22Rv1 (cell line): Measurements from ENCODE around the gene ZNF618.

Experiments
- H3K27ac ChIP-seq: fragments of 450-650 bp; 2 replicates; pipeline ENCODE4 v1.5.1; 2017
- CTCF ChIP-seq: fragments of 450-650 bp; IDR thresholded peaks from 2 replicates; pipeline ENCODE4 v1.5.1; 2017; ENCODE audit warnings: mild to moderate bottlenecking
- ZFX ChIP-seq: fragments of 450-650 bp; IDR thresholded peaks from 2 replicates; pipeline ENCODE4 v1.6.1; 2017; ENCODE audit warnings: antibody characterized with exemption, borderline replicate concordance

Gene ZNF618

GRCh38 chr9:113943112-113944009, 67.3 kb downstream of the ZNF618 start:
- H3K27ac ChIP-seq: no peak overlapping the region
- no peak for TF ChIP-seq CTCF
- TF ChIP-seq ZFX: no peak

- TF ChIP-seq ZFX (no peak), CTCF (no peak)
- H3K27ac ChIP-seq: no peak overlapping the region
Measured at GRCh38 chr9:113945784-113946183, 69.7 kb downstream of the ZNF618 start.

GRCh38 chr9:113946496-113947115, 70.5 kb downstream of the ZNF618 start:
- H3K27ac ChIP-seq: no peak overlapping the region

GRCh38 chr9:113947941-113948340, 71.8 kb downstream of the ZNF618 start:
- H3K27ac ChIP-seq: no peak overlapping the region

More at GRCh38 chr9:113946496-113947115, 70.5 kb downstream of the ZNF618 start:
- TF ChIP-seq ZFX (no peak), CTCF (no peak)

GRCh38 chr9:113948891-113949570, 72.9 kb downstream of the ZNF618 start:
- no peak overlapping the region for H3K27ac ChIP-seq
- TF ChIP-seq ZFX (no peak), CTCF (no peak)

More at GRCh38 chr9:113947941-113948340, 71.8 kb downstream of the ZNF618 start:
- TF ChIP-seq CTCF (no peak), ZFX (no peak)

- TF ChIP-seq ZFX (no peak), CTCF (no peak)
Measured at GRCh38 chr9:113949571-113950078, 73.5 kb downstream of the ZNF618 start.

More at GRCh38 chr9:113949571-113950078, 73.5 kb downstream of the ZNF618 start:
- no peak overlapping the region for H3K27ac ChIP-seq
